ENCODE results near the gene RABL2B. TPM values are rescaled to one million over a fixed set of nuclear protein-coding genes. Genes with fewer than 3 reads are reported as not detected.
"Not testable (repeated sequence)": the region's sequence is repeated elsewhere in the genome, so short reads cannot be mapped to it uniquely, and the experiment has no call there.

The RABL2B gene
- polyA plus RNA-seq, 3 donors = 8.8 to 48.8 (median 11.7) TPM

GRCh38 chr22:50756949-50757491 is 26.4 kb downstream of the RABL2B start:
- intact Hi-C loops (cut with micrococcal nuclease); H3K9me3 Mint-ChIP-seq; H3K4me2 ChIP-seq (replicated peaks; ENCODE audit: extremely low read depth, low read length, poor library complexity, severe bottlenecking); H3K9ac ChIP-seq (ENCODE audit: insufficient read depth, low read length, poor library complexity, severe bottlenecking); H3K4me1 ChIP-seq (ENCODE audit: control insufficient read depth in 1 of 2, insufficient read depth in 2 of 2, low read length in 2 of 2); H3K9me3 ChIP-seq (replicated peaks in 1 of 2; ENCODE audit: control insufficient read depth in 1 of 2, insufficient read depth in 1 of 2, low read length in 2 of 2); H3K79me2 ChIP-seq (ENCODE audit: insufficient read depth, low read length); H3K36me3 Mint-ChIP-seq; H4K20me1 ChIP-seq (ENCODE audit: insufficient read depth, low read length); H3K27ac ChIP-seq (ENCODE audit: low read depth in 1 of 2, low read length in 2 of 2); H3K27me3 ChIP-seq (ENCODE audit: control insufficient read depth in 2 of 2, insufficient read depth in 2 of 2, low read length in 2 of 2); H3K36me3 ChIP-seq (replicated peaks in 1 of 2; ENCODE audit: control insufficient read depth in 1 of 2, insufficient read depth in 2 of 2, low read length in 2 of 2): not testable (repeated sequence)
- peak; percentile 45 for TF ChIP-seq CTCF (IDR thresholded peaks at IDR 0.05)
- Mint-ChIP-seq H3K4me1 (peaks cover 15% of the 10 kb centered on the region), H3K4me3 (peak overlapping the region; percentile 87 to 97), H3K27ac (peak overlapping the region in 6 of 7 donors; percentile 19 to 81 (median 69)), H3K27me3 (ENCODE audit: low read depth in 3 of 3) (peaks cover 8 to 14% (median 11%) of the 10 kb centered on the region in 3 donors)
- H3K4me3 ChIP-seq (replicated peaks in 1 of 3; ENCODE audit: low read depth in 2 of 3, low read length in 3 of 3) = peak overlapping the region; percentile 26 to 69 (median 29)
- peak overlapping the region; percentile 65 for H2AFZ ChIP-seq (ENCODE audit: insufficient read depth, low read depth, low read length, poor library complexity, severe bottlenecking)
- WGBS (ENCODE audit: insufficient coverage) = 20% methylated on average over 19 of the region's 24 CpGs
- peak in 2 of 3 donors; percentile 4 to 37 for DNase-seq

GRCh38 chr22:50756406-50756805 is 27.0 kb downstream of the RABL2B start:
- H4K20me1 ChIP-seq (ENCODE audit: insufficient read depth, low read length); H3K9ac ChIP-seq (ENCODE audit: insufficient read depth, low read length, poor library complexity, severe bottlenecking); H3K27me3 ChIP-seq (ENCODE audit: control insufficient read depth in 2 of 2, insufficient read depth in 2 of 2, low read length in 2 of 2); H3K9me3 Mint-ChIP-seq; intact Hi-C loops (cut with micrococcal nuclease); H3K27ac ChIP-seq (ENCODE audit: low read depth in 1 of 2, low read length in 2 of 2); H3K79me2 ChIP-seq (ENCODE audit: insufficient read depth, low read length); DNase-seq; H3K9me3 ChIP-seq (replicated peaks in 1 of 2; ENCODE audit: control insufficient read depth in 1 of 2, insufficient read depth in 1 of 2, low read length in 2 of 2); H3K36me3 Mint-ChIP-seq; H3K4me1 ChIP-seq (ENCODE audit: control insufficient read depth in 1 of 2, insufficient read depth in 2 of 2, low read length in 2 of 2); H3K36me3 ChIP-seq (replicated peaks in 1 of 2; ENCODE audit: control insufficient read depth in 1 of 2, insufficient read depth in 2 of 2, low read length in 2 of 2); H3K27ac Mint-ChIP-seq; H3K4me2 ChIP-seq (replicated peaks; ENCODE audit: extremely low read depth, low read length, poor library complexity, severe bottlenecking): not testable (repeated sequence)
- Mint-ChIP-seq H3K27me3 (ENCODE audit: low read depth in 3 of 3) (peaks cover 8 to 12% (median 11%) of the 10 kb centered on the region in 3 donors), H3K4me3 (peak overlapping the region; percentile 12 to 87), H3K4me1 (peaks cover 15% of the 10 kb centered on the region)
- WGBS (ENCODE audit: insufficient coverage) = no CpG with 5 or more reads among the region's 9 CpGs
- Histone ChIP-seq H2AFZ (ENCODE audit: insufficient read depth, low read depth, low read length, poor library complexity, severe bottlenecking) (peak overlapping the region; percentile 65), H3K4me3 (replicated peaks in 1 of 3; ENCODE audit: low read depth in 2 of 3, low read length in 3 of 3) (peak overlapping the region in 2 of 3 experiments; percentile 29 to 69)

- peaks cover 2 to 13% (median 4%) of the 10 kb centered on the region in 7 donors for H3K9me3 Mint-ChIP-seq
Measured at GRCh38 chr22:50755251-50755650, 28.2 kb downstream of the RABL2B start.

GRCh38 chr22:50749302-50750074 is 33.9 kb downstream of the RABL2B start:
- H3K36me3 ChIP-seq (replicated peaks in 1 of 2; ENCODE audit: control insufficient read depth in 1 of 2, insufficient read depth in 2 of 2, low read length in 2 of 2); H3K27me3 ChIP-seq (ENCODE audit: control insufficient read depth in 2 of 2, insufficient read depth in 2 of 2, low read length in 2 of 2); H3K4me1 ChIP-seq (ENCODE audit: control insufficient read depth in 1 of 2, insufficient read depth in 2 of 2, low read length in 2 of 2); DNase-seq; H3K9ac ChIP-seq (ENCODE audit: insufficient read depth, low read length, poor library complexity, severe bottlenecking); H3K4me1 Mint-ChIP-seq; H3K9me3 Mint-ChIP-seq; H2AFZ ChIP-seq (ENCODE audit: insufficient read depth, low read depth, low read length, poor library complexity, severe bottlenecking); H3K9me3 ChIP-seq (replicated peaks in 1 of 2; ENCODE audit: control insufficient read depth in 1 of 2, insufficient read depth in 1 of 2, low read length in 2 of 2); H3K4me3 Mint-ChIP-seq; H3K36me3 Mint-ChIP-seq; H4K20me1 ChIP-seq (ENCODE audit: insufficient read depth, low read length); H3K27me3 Mint-ChIP-seq (ENCODE audit: low read depth in 3 of 3); H3K27ac ChIP-seq (ENCODE audit: low read depth in 1 of 2, low read length in 2 of 2); H3K4me2 ChIP-seq (replicated peaks; ENCODE audit: extremely low read depth, low read length, poor library complexity, severe bottlenecking); intact Hi-C loops (cut with micrococcal nuclease); H3K4me3 ChIP-seq (replicated peaks in 1 of 3; ENCODE audit: low read depth in 2 of 3, low read length in 3 of 3); H3K79me2 ChIP-seq (ENCODE audit: insufficient read depth, low read length): not testable (repeated sequence)
- peak overlapping the region in 1 of 7 donors; percentile 42 for H3K27ac Mint-ChIP-seq
- no CpG with 5 or more reads among the region's 9 CpGs for WGBS (ENCODE audit: insufficient coverage)

More at GRCh38 chr22:50755251-50755650, 28.2 kb downstream of the RABL2B start:
- H3K79me2 ChIP-seq (ENCODE audit: insufficient read depth, low read length); intact Hi-C loops (cut with micrococcal nuclease); H4K20me1 ChIP-seq (ENCODE audit: insufficient read depth, low read length); H3K27ac ChIP-seq (ENCODE audit: low read depth in 1 of 2, low read length in 2 of 2); H3K9ac ChIP-seq (ENCODE audit: insufficient read depth, low read length, poor library complexity, severe bottlenecking); H3K36me3 Mint-ChIP-seq; H3K9me3 ChIP-seq (replicated peaks in 1 of 2; ENCODE audit: control insufficient read depth in 1 of 2, insufficient read depth in 1 of 2, low read length in 2 of 2); H3K27me3 ChIP-seq (ENCODE audit: control insufficient read depth in 2 of 2, insufficient read depth in 2 of 2, low read length in 2 of 2); H3K4me3 ChIP-seq (replicated peaks in 1 of 3; ENCODE audit: low read depth in 2 of 3, low read length in 3 of 3); H3K36me3 ChIP-seq (replicated peaks in 1 of 2; ENCODE audit: control insufficient read depth in 1 of 2, insufficient read depth in 2 of 2, low read length in 2 of 2); H3K4me2 ChIP-seq (replicated peaks; ENCODE audit: extremely low read depth, low read length, poor library complexity, severe bottlenecking); H2AFZ ChIP-seq (ENCODE audit: insufficient read depth, low read depth, low read length, poor library complexity, severe bottlenecking); DNase-seq; H3K4me1 ChIP-seq (ENCODE audit: control insufficient read depth in 1 of 2, insufficient read depth in 2 of 2, low read length in 2 of 2): not testable (repeated sequence)
- H3K27me3 Mint-ChIP-seq (ENCODE audit: low read depth in 3 of 3) = peaks cover 8 to 13% (median 11%) of the 10 kb centered on the region in 3 donors
- H3K4me3 Mint-ChIP-seq = peak overlapping the region; percentile 49 to 83
- peaks cover 15% of the 10 kb centered on the region for H3K4me1 Mint-ChIP-seq
- peak overlapping the region in 1 of 7 donors; percentile 54 for H3K27ac Mint-ChIP-seq
- 89% methylated on average over 14 of the region's 20 CpGs for WGBS (ENCODE audit: insufficient coverage)

All from CD14-positive monocyte (primary cell).